ENCODE data around the gene KCNJ4. TPM values are rescaled to one million over a fixed set of nuclear protein-coding genes. Genes with fewer than 3 reads are reported as not detected.
A peak's percentile ranks its signal among the peaks of the same experiment; 100 is the strongest.
"Not testable (repeated sequence)": the region's sequence is repeated elsewhere in the genome, so short reads cannot be mapped to it uniquely, and the experiment has no call there.

Gene KCNJ4
- total and polyA plus RNA-seq, 7 experiments from 2014 or later, result not detected

GRCh38 chr22:38394929-38395624 lies 59.9 kb downstream of the KCNJ4 start:
- H3K27me3 Mint-ChIP-seq; H3K9me3 Mint-ChIP-seq; CTCF ChIA-PET; H3K36me3 Mint-ChIP-seq; H3K36me3 ChIP-seq (ENCODE audit: control insufficient read depth in 2 of 3, insufficient read depth in 3 of 3, low read length in 3 of 3); H3K4me1 ChIP-seq (ENCODE audit: control insufficient read depth in 2 of 2, insufficient read depth in 2 of 2, low read length in 2 of 2); POLR2A ChIA-PET; DNase-seq; H3K9me3 ChIP-seq (ENCODE audit: control insufficient read depth in 2 of 3, low read length in 3 of 3); H3K27me3 ChIP-seq (ENCODE audit: control insufficient read depth in 2 of 2, insufficient read depth in 2 of 2, low read length in 2 of 2); H3K27ac ChIP-seq (ENCODE audit: low read depth, low read length); ATAC-seq; H3K4me3 ChIP-seq (ENCODE audit: low read length): not testable (repeated sequence)
- peaks cover 13 to 61% (median 45%) of the 10 kb centered on the region in 7 donors for H3K4me1 Mint-ChIP-seq
- intact Hi-C loops (cut with micrococcal nuclease), result loop anchor here (5.0 kb wide), 6 partner anchors 112 to 922 kb away; partner anchors contain the start of genes DDX17 (in 2 of the 2), CBX7 (in 1 of the 2), JOSD1 (in 1 of the 2) and PLA2G6 (in 1 of the 2)
- H3K27ac Mint-ChIP-seq, result peak overlapping the region in 6 of 9 donors; percentile 1 to 84 (median 53)
- H3K4me3 Mint-ChIP-seq, result peak overlapping the region in 3 of 10 donors; percentile 75 to 81 (median 77)

GRCh38 chr22:38389428-38389818 lies 65.6 kb downstream of the KCNJ4 start:
- H3K4me1 ChIP-seq (ENCODE audit: control insufficient read depth in 2 of 2, insufficient read depth in 2 of 2, low read length in 2 of 2); POLR2A ChIA-PET; H3K4me3 Mint-ChIP-seq; H3K27ac ChIP-seq (ENCODE audit: low read depth, low read length); H3K27me3 Mint-ChIP-seq; intact Hi-C loops (cut with micrococcal nuclease); H3K9me3 Mint-ChIP-seq; H3K36me3 ChIP-seq (ENCODE audit: control insufficient read depth in 2 of 3, insufficient read depth in 3 of 3, low read length in 3 of 3); H3K27me3 ChIP-seq (ENCODE audit: control insufficient read depth in 2 of 2, insufficient read depth in 2 of 2, low read length in 2 of 2); H3K9me3 ChIP-seq (ENCODE audit: control insufficient read depth in 2 of 3, low read length in 3 of 3); H3K36me3 Mint-ChIP-seq; H3K4me3 ChIP-seq (ENCODE audit: low read length); DNase-seq; ATAC-seq; CTCF ChIA-PET: not testable (repeated sequence)
- peaks cover 9 to 38% (median 19%) of the 10 kb centered on the region in 7 donors for H3K4me1 Mint-ChIP-seq
- peak overlapping the region in 1 of 9 donors; percentile 9 for H3K27ac Mint-ChIP-seq

- H3K27me3 ChIP-seq (ENCODE audit: control insufficient read depth in 2 of 2, insufficient read depth in 2 of 2, low read length in 2 of 2); H3K36me3 Mint-ChIP-seq; H3K4me1 ChIP-seq (ENCODE audit: control insufficient read depth in 2 of 2, insufficient read depth in 2 of 2, low read length in 2 of 2); H3K27me3 Mint-ChIP-seq; H3K9me3 ChIP-seq (ENCODE audit: control insufficient read depth in 2 of 3, low read length in 3 of 3); CTCF ChIA-PET; DNase-seq; intact Hi-C loops (cut with micrococcal nuclease); POLR2A ChIA-PET; ATAC-seq; H3K36me3 ChIP-seq (ENCODE audit: control insufficient read depth in 2 of 3, insufficient read depth in 3 of 3, low read length in 3 of 3); H3K4me3 ChIP-seq (ENCODE audit: low read length); H3K4me3 Mint-ChIP-seq; H3K9me3 Mint-ChIP-seq; H3K27ac ChIP-seq (ENCODE audit: low read depth, low read length): not testable (repeated sequence)
- peak overlapping the region in 1 of 9 donors; percentile 9 for H3K27ac Mint-ChIP-seq
- peaks cover 8 to 33% (median 13%) of the 10 kb centered on the region in 7 donors for H3K4me1 Mint-ChIP-seq
These were observed 66.2 kb downstream of the KCNJ4 start for GRCh38 chr22:38388506-38389427.

GRCh38 chr22:38386918-38387317 lies 68.1 kb downstream of the KCNJ4 start:
- intact Hi-C loops (cut with micrococcal nuclease); H3K4me1 ChIP-seq (ENCODE audit: control insufficient read depth in 2 of 2, insufficient read depth in 2 of 2, low read length in 2 of 2); POLR2A ChIA-PET; H3K9me3 ChIP-seq (ENCODE audit: control insufficient read depth in 2 of 3, low read length in 3 of 3); H3K27ac ChIP-seq (ENCODE audit: low read depth, low read length); H3K36me3 ChIP-seq (ENCODE audit: control insufficient read depth in 2 of 3, insufficient read depth in 3 of 3, low read length in 3 of 3); ATAC-seq; DNase-seq; H3K27me3 Mint-ChIP-seq; H3K36me3 Mint-ChIP-seq; H3K9me3 Mint-ChIP-seq; H3K27me3 ChIP-seq (ENCODE audit: control insufficient read depth in 2 of 2, insufficient read depth in 2 of 2, low read length in 2 of 2); CTCF ChIA-PET; H3K4me3 ChIP-seq (ENCODE audit: low read length); H3K27ac Mint-ChIP-seq: not testable (repeated sequence)
- Mint-ChIP-seq H3K4me1 (peaks cover 0 to 22% (median 4%) of the 10 kb centered on the region in 7 donors), H3K4me3 (peak overlapping the region in 1 of 10 donors; percentile 0)

- Histone ChIP-seq H3K4me1 (ENCODE audit: control insufficient read depth in 2 of 2, insufficient read depth in 2 of 2, low read length in 2 of 2) (no peaks in the 10 kb centered on the region), H3K36me3 (ENCODE audit: control insufficient read depth in 2 of 3, insufficient read depth in 3 of 3, low read length in 3 of 3) (no peaks in the 10 kb centered on the region), H3K27ac (ENCODE audit: low read depth, low read length) (no peak overlapping the region), H3K9me3 (ENCODE audit: control insufficient read depth in 2 of 3, low read length in 3 of 3) (no peaks in the 10 kb centered on the region), H3K4me3 (ENCODE audit: low read length) (no peak overlapping the region), H3K27me3 (ENCODE audit: control insufficient read depth in 2 of 2, insufficient read depth in 2 of 2, low read length in 2 of 2) (no peaks in the 10 kb centered on the region)
- intact Hi-C loops (cut with micrococcal nuclease), result no loop called here
- H3K27me3 Mint-ChIP-seq, result no peaks in the 10 kb centered on the region
- POLR2A ChIA-PET, result no interaction called here
- CTCF ChIA-PET, result no interaction called here
- H3K36me3 Mint-ChIP-seq, result peaks cover 0 to 27% (median 11%) of the 10 kb centered on the region in 5 donors
- H3K4me3 Mint-ChIP-seq, result no peak overlapping the region
- peaks cover 0 to 9% (median 0%) of the 10 kb centered on the region in 7 donors for H3K4me1 Mint-ChIP-seq
- no peak overlapping the region for H3K27ac Mint-ChIP-seq
- no peak for ATAC-seq
- no peak for DNase-seq
- H3K9me3 Mint-ChIP-seq, result no peaks in the 10 kb centered on the region
These were observed 71.6 kb downstream of the KCNJ4 start for GRCh38 chr22:38383417-38383816.

- H3K36me3 ChIP-seq (ENCODE audit: control insufficient read depth in 2 of 3, insufficient read depth in 3 of 3, low read length in 3 of 3); H3K27ac Mint-ChIP-seq; H3K27me3 Mint-ChIP-seq; H3K4me1 Mint-ChIP-seq; intact Hi-C loops (cut with micrococcal nuclease); H3K4me1 ChIP-seq (ENCODE audit: control insufficient read depth in 2 of 2, insufficient read depth in 2 of 2, low read length in 2 of 2); DNase-seq; H3K9me3 ChIP-seq (ENCODE audit: control insufficient read depth in 2 of 3, low read length in 3 of 3); CTCF ChIA-PET; H3K27ac ChIP-seq (ENCODE audit: low read depth, low read length); ATAC-seq; H3K9me3 Mint-ChIP-seq; POLR2A ChIA-PET; H3K27me3 ChIP-seq (ENCODE audit: control insufficient read depth in 2 of 2, insufficient read depth in 2 of 2, low read length in 2 of 2); H3K4me3 ChIP-seq (ENCODE audit: low read length); H3K4me3 Mint-ChIP-seq: not testable (repeated sequence)
- peaks cover 0 to 33% (median 11%) of the 10 kb centered on the region in 5 donors for H3K36me3 Mint-ChIP-seq
These were observed 73.6 kb downstream of the KCNJ4 start for GRCh38 chr22:38381371-38381770.
